OCI-LY7 (cell line): ENCODE results near the gene CISD3. TPM values are rescaled to one million over a fixed set of nuclear protein-coding genes. Genes with fewer than 3 reads are reported as not detected.

ENCODE experiments used
- microRNA-seq: library from miRNA; unstranded; fragments of <30 nt; microRNA quantifications from one replicate; pipeline ENCODE4 v1.2.0, GENCODE V29; 2022; ENCODE audit warnings: borderline replicate concordance
- small RNA-seq: library from RNA; depleted of rRNA; stranded (forward); fragments of <200 nt; gene quantifications from one replicate; pipeline ENCODE3, GENCODE V24; 2014
- total RNA-seq, 2 experiments: library from RNA; depleted of rRNA in 1 of 2; stranded (reverse); fragments of >200 nt in 1 of 2; shearing (Covaris generic) in 1 of 2; gene quantifications; 2 replicates each; pipeline ENCODE4 v1.2.3, GENCODE V29; 2014 to 2022

Gene CISD3
- total RNA-seq, 2 experiments from 2014 or later: 13.4 to 25.1 TPM

Small RNA genes lying within 50 kb of the gene (microRNA-seq; reads per million reads assigned to microRNA genes)
- 2.3 reads per million for gene MIR4726
- gene MIR4734: 3.8 reads per million

Small RNA genes lying within 50 kb of the gene (small RNA-seq; reads per million reads assigned to genes)
- gene MIR4726 (not detected), gene MIR4734 (not detected), gene RNA5SP440 (2.0 reads per million, percentile 78 among the genes with 10 or more reads in this experiment), gene RNU6-866P (not detected)

Other genes starting within 250 kb of the CISD3 start
- 0.15 and 1.5 TPM in 2 replicates for gene SRCIN1, start 124.4 kb upstream of the CISD3 start, total RNA-seq (2014; rRNA removed; shearing (Covaris generic))
- gene SRCIN1, start 124.4 kb upstream of the CISD3 start, total RNA-seq (2022): 4.6 and 4.9 TPM in 2 replicates
- 8.3 and 11.8 TPM in 2 replicates for gene EPOP, start 55.4 kb upstream of the CISD3 start, total RNA-seq (2014; rRNA removed; shearing (Covaris generic))
- gene EPOP, start 55.4 kb upstream of the CISD3 start, total RNA-seq (2022): 21.7 and 27.2 TPM in 2 replicates
- 81.7 and 94.9 TPM in 2 replicates for gene MLLT6, start 25.1 kb upstream of the CISD3 start, total RNA-seq (2014; rRNA removed; shearing (Covaris generic))
- 174 and 175 TPM in 2 replicates for gene MLLT6, start 25.1 kb upstream of the CISD3 start, total RNA-seq (2022)
- 8.9 and 12.8 TPM in 2 replicates for gene PCGF2, start 18.0 kb downstream of the CISD3 start, total RNA-seq (2014; rRNA removed; shearing (Covaris generic))
- 40.0 and 47.3 TPM in 2 replicates for gene PCGF2, start 18.0 kb downstream of the CISD3 start, total RNA-seq (2022)
- gene PSMB3, start 22.4 kb downstream of the CISD3 start, total RNA-seq (2014; rRNA removed; shearing (Covaris generic)): 290 and 348 TPM in 2 replicates
- 231 and 246 TPM in 2 replicates for gene PSMB3, start 22.4 kb downstream of the CISD3 start, total RNA-seq (2022)
- 23.6 and 33.0 TPM in 2 replicates for gene PIP4K2B, start 69.2 kb downstream of the CISD3 start, total RNA-seq (2014; rRNA removed; shearing (Covaris generic))
- 37.8 and 38.6 TPM in 2 replicates for gene PIP4K2B, start 69.2 kb downstream of the CISD3 start, total RNA-seq (2022)
- 22.2 and 25.4 TPM in 2 replicates for gene CWC25, start 95.0 kb downstream of the CISD3 start, total RNA-seq (2014; rRNA removed; shearing (Covaris generic))
- 26.8 and 30.8 TPM in 2 replicates for gene CWC25, start 95.0 kb downstream of the CISD3 start, total RNA-seq (2022)
- gene RPL23, start 123.4 kb downstream of the CISD3 start, total RNA-seq (2014; rRNA removed; shearing (Covaris generic)): 1,289 and 1,881 TPM in 2 replicates
- gene RPL23, start 123.4 kb downstream of the CISD3 start, total RNA-seq (2022): 1,611 and 1,766 TPM in 2 replicates
- 44.3 and 48.6 TPM in 2 replicates for gene LASP1, start 139.7 kb downstream of the CISD3 start, total RNA-seq (2014; rRNA removed; shearing (Covaris generic))
- 101 and 110 TPM in 2 replicates for gene LASP1, start 139.7 kb downstream of the CISD3 start, total RNA-seq (2022)
- not detected in 2 replicates for gene FBXO47, start 237.1 kb downstream of the CISD3 start, total RNA-seq (2014; rRNA removed; shearing (Covaris generic))
- 0.13 and 0.15 TPM in 2 replicates for gene FBXO47, start 237.1 kb downstream of the CISD3 start, total RNA-seq (2022)